AG10803 (cell line): Measurements from ENCODE around the gene OLIG3.

Source experiments
- DNase-seq: peaks from one replicate; pipeline ENCODE4 v3.0.0; 2010; ENCODE audit warnings: low read depth
- H3K4me3 ChIP-seq: 2 replicates; pipeline ENCODE4 v1.5.1; 2011; ENCODE audit warnings: mild to moderate bottlenecking, low read length, control low read depth
- CTCF ChIP-seq: conservative IDR thresholded peaks from 2 replicates; pipeline ENCODE4 v1.5.1; 2011; ENCODE audit warnings: mild to moderate bottlenecking, low read length, control low read depth, inconsistent platforms

Gene OLIG3

DNA sequence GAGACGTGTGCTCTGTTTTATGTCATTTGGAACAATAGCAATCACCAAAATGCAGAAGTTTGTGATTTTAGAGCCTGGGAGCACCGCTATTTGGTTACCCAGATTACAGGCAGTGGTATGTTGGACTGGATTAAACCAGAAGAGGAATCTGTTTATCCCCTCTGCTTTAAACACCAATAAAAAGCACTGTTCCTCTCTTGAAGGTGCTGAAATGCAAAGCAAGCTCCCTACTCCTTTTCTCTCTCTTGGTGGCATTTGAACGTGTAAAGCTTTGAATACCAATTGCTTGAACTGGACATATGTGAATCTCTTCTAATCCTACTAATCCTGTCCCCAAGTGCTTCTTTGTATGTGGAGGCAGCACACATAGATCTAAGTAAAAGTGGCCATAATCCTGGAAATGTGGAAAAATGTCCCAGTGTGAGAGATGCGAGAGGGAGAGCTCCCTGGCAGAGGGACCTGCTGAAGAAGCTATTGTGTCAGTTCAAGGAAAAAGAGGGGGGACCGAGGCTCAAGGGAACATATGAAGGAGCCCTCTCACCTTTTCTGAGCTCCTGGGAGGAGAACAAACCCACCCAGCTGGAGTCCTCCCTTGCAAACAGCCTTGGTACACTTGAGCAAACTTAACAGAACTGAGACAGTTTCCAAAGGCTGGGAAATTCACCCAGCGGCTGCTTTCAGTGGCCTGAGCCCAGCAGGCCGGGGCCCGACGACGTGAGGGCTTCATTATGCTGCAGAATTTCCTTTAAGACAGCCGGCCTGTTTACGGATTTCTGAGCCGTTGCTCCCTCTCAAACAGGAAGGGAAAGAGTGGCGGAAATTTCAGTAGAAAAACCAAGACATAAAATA is 18.8 kb upstream of the OLIG3 start:
- DNase-seq: no peak
- no peak for TF ChIP-seq CTCF
- H3K4me3 ChIP-seq: no peak overlapping the region

GRCh38 chr6:137510923-137511322 is 16.7 kb upstream of the OLIG3 start:
- H3K4me3 ChIP-seq: no peak overlapping the region
- no peak for TF ChIP-seq CTCF
- no peak for DNase-seq

DNA sequence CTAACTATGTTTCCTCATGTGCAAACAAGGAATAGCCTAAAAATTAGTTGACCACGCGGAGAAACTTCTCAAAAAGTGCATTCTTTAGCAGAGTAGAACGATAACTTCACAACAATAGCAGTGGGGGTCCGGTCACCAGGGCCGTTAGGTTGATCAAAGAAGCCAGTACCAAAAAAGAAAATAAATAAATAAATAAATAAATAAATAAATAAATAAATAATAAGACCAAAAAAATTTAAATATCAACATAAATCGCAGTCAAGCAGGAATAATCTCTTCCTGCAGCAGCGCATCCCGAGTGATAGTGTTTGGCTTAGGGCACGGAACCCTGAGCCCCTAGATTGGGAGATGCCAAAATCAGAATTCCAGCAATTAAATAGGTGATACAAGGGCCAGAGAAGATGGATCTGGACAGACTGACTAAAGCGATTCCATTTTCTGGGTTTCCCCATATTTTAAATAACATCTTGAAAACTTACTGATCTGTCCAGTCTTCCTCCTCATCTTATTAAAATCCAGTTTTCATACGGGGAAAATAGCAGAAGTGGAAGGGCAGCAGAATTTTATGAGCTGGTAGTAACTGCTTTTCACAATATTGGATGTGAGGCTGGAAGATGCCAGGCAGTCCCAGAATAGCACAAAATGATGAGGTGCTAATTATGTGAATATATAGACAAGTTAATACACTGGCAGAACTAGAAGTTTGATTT is 4.4 kb upstream of the OLIG3 start:
- no peak for TF ChIP-seq CTCF
- DNase-seq: no peak
- H3K4me3 ChIP-seq: no peak overlapping the region

DNA sequence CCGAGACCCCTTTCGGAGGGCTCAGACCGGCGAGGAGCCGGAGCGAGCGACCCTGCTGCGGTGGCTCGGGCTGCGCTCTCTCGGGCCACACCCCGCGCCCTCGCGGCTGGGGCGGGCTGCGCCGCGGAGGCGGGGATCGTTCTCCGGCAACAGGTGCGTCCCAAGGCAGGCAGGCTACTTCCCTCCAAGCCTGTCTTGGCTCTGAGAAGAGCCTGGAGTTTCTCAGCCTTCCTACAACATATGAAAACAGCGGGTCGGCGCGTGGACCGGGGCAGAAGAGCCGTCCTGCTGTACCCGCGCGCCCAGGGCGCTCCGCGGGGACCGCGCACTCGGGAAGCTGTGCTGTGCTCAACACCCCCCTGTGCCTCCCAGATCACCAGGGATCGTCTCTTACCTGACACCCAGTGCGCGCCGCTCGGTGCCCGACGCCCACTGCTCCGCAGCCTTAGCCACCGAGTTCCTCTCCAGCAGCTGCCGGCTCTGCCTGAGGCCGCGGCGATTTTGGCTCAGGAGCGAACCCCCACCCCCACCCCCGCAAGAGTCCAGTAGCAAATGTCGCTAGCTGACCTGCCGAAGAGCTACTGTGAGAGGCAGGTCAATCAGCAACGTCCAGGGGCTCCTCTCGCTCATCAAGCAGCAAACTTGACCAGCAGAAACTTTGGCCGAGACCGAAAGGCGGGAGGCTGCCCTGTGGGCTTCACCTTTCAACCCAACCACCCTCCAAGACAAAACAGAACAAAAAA is 3.7 kb upstream of the OLIG3 start:
- TF ChIP-seq CTCF: no peak
- DNase-seq: no peak
- H3K4me3 ChIP-seq: no peak overlapping the region

GRCh38 chr6:137496909-137497720 is 2.9 kb upstream of the OLIG3 start:
- no peak for TF ChIP-seq CTCF
- DNase-seq: no peak

DNA sequence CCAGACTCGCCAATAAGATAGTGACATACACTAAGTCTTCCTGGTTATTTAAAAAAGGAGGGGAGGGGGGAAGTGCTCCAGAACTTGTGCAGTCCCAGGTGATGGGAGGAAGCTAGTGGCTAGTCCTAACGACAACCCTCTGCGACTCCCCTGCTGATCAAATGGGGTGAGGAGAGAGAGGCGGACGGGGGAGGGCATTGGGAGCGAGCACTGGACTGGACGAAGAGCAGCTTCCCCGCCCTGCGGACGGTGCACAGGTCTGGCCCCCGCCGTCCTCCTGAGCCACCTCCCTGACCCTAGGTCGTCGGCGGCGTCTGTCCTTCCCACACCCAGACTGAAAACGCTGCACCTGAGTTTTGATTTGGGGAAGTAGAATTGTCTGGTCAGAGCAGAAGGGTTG is 2.2 kb upstream of the OLIG3 start:
- H3K4me3 ChIP-seq: no peak overlapping the region
- no peak for TF ChIP-seq CTCF
- DNase-seq: no peak

More at GRCh38 chr6:137496909-137497720, 2.9 kb upstream of the OLIG3 start:
- no peak overlapping the region for H3K4me3 ChIP-seq
